HG02885 (cell line): ENCODE results near the gene DENR.
"Not testable (repeated sequence)": the region's sequence is repeated elsewhere in the genome, so short reads cannot be mapped to it uniquely, and the experiment has no call there.

Experiments used
- ATAC-seq: cut with Tn5 transposase; IDR thresholded peaks from one replicate; pipeline ENCODE4 v1.9.1; 2021; ENCODE audit warnings: mild to moderate bottlenecking; ENCODE audit not compliant: unreplicated experiment, poor library complexity

DENR gene

DNA sequence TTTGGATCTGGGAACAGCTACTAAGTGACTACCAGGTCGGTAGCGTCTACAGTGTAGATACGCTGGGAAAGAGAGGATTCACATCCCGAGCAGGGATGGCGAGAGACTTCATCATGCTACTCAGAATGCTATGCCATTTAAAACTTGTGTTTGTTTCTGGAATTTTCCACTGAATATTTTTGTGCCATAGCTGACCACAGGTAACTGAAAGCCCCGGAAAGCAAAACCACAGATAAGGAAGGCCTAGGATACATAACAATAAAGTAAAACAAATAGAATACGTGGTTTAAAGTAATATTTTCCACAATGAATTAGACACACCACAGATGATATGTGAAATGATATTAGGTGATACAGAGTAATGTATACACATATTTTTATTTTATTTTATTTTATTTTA, 14.1 kb upstream of the DENR start:
- ATAC-seq, result no peak

DNA sequence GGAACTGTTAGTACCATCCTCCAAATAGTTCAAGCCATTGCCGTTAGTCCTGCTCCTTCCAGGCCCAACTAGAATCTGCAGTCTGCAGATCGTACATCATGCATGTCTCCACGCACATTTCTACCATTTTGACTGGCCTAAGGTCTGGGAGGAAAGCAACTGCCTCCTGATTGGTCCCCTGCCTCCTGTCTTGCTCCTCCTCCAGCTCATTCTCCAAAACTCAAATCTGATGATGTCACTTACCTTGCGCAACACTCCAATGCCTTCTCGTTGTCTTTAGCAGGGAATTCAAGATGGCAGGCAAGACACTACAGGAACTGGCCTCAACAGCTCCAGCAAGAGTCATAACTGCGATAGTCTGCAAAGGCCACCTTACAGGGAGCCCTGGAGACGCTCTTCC, 12.3 kb upstream of the DENR start:
- no peak for ATAC-seq

DNA sequence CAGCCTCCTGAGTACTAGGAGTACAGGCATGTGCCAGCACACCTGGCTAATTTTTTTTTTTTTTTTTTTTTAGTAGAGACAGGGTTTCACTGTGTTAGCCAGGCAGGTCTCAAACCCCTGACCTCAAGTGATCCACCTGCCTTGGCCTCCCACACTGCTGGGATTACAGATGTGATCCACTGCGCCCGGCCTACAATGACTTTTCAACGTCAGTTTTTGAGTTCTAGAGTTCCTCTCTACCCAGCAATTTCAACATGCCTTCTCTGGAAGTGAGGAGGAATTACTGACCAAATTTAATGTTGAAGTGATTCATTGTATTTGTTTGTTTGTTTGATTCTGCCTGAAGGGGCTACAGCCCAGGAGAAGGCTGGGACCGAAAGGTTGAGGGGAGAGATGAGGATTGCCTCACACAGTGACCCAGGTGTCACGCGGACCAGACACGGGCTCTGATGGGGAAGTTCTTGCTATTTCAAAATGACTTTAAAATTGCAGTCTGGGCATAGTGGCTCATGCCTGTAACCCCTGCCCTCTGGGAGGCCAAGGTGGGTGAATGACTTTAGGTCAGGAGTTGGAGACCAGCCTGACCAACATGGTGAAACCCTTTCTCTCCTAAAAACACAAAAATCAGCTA, 8.6 kb upstream of the DENR start:
- no peak for ATAC-seq

DNA sequence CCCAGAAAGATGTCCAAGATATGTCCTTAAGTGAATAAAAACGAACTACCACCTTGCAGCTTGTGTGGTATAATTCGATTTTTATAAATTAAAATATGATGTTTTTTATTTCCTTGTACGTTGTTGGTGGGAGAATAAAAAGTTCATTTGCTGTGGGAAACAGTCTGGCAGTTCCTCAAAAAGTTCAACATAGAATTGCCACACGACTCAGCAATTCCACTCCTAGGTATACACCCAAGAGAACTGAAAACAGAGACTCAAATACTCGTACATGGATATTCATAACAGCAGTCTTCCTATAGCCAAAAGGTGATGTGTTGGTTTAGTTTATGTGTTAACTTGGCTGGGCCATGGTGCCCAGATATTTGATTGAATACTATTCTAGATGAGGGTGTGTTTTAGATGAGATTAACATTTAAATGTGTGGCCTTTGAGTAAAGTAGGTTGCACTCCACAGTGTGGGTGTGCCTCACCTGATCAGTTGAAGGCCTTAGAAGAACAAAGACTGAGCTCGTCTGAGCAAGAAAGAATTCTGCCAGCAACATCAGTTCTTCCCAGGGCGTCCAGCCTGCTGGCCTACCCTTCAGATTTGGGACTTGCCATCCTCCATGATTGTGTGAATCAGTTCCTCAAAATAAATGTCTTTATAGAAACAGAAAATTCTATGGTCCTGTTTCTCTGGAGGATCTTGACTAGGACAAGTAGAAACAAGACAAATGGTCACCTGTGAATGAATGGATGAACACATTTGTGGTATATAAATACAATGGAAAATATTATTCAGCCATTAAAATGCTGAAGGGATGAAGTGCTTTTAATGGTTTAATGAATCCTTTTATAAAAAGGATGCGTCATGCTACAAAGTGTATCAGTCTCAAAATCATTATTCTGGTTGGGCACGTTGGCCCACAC, 5.1 kb upstream of the DENR start:
- no peak for ATAC-seq

DNA sequence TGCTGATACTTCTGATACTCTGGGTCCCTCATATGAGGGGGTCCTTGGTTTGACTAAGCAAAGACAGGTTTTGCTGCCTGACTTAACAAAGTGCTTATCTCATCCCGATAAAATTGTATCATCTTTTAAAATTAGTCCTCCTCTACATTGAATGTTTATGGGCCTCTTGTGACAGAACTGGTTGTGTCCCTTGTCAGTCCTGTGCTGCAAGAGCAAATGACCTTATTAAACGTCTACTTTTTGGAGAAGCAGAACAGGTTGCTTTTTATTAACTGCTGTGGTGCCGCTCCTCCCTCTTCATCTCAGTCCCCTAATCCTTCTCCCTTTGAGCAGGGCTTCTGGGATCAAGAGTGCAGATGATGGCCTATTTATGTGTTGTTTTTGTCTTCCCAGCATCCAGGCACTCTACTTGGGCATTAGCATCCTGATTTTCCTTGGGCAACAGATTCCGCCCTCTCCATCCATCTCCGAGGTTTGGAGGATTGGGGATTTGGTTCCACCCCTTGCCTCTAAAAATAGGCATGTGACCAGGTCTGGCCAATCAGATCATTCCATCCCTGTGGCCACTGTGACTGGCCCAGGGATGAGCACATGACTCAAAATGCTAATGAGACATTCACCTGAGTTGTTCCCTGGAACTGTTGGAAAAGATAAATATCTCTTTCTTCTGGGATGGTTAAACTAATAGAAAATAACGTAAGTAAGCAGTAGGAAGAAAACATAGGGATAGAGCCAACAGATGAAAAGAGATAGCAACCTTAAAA, 2.9 kb upstream of the DENR start:
- ATAC-seq, result no peak

DNA sequence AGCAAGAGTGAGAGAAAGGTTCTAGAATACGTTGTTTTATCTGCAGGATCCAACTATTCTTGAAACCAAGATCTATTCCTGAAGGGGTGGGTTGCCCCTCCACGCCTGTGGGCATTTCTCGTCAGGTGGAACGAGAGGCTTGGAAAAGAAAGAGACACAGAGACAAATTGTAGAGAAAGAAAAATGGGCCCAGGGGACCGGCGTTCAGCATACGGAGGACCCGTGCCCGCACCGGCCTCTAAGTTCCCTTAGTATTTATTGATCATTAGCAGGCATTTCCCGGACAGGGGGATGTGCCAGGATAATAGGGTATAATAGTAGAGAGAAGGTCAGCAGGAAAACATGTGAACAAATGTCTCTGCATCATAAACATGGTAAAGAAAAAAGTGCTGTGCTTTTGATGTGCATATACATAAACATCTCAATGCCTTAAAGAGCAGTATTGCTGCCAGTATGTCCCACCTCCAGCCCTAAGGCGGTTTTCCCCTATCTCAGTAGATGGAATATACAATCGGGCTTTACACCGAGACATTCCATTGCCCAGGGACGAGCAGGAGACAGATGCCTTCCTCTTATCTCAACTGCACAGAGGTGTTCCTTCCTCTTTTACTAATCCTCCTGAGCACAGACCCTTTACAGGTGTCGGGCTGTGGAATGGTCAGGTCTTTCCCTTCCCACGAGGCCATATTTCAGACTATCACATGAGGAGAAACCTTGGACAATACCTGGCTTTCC, 1.7 kb upstream of the DENR start:
- ATAC-seq, result not testable (repeated sequence)

DNA sequence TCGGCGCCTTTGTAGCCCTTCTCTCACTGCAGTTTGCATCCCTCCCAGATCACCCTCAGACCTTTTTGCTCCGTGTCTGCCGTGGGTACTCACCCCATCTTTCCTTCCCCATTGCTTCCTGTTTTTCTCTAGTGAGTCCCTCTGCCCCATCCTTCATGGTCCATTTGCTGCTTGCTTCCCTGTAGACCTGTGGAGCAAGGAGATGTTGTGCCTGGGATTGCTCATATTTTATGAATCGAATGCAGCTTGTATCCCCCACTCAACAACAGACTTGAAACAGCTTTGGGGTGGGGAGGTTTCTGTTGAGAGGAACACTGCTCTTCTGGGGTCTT, 661 bp downstream of the DENR start:
- ATAC-seq, result no peak

DNA sequence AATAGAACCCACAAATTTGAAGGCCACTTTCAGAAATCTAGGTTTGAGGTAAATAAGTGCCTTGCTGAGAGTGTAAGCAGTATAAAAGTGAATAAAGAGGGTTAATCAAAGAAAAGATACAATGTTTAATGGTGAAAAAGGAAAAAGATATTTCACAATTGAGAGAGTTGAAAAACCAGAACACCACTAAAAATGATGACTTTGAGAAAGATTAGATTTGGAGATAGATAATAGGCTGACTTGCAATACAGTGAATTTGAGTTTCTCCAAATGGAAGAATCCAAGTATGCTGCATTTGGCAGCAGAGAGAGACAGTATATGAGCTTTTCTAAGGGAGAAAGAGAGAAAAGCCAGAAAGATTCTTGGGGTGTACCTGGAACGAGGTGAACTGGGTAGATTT, 2.2 kb downstream of the DENR start:
- no peak for ATAC-seq

DNA sequence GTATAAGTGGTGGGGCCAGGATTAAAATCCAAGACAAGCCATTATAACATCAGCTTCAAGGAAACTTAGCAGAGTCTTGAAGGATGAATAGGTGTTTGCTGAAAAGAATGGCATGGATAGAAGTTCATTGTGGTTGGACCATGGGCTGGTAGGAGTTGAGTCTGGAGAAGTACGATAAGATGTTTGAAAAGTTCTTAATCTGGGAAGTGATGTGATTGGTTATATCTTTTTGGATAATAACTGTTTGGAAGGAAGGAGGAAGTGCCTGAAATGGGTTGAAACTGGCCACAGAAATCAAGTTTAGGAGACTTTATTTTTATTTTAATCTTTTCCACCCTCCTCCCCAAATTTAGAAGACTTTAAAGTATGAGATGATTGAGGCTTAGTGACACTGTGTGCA, 4.9 kb downstream of the DENR start:
- ATAC-seq, result no peak

DNA sequence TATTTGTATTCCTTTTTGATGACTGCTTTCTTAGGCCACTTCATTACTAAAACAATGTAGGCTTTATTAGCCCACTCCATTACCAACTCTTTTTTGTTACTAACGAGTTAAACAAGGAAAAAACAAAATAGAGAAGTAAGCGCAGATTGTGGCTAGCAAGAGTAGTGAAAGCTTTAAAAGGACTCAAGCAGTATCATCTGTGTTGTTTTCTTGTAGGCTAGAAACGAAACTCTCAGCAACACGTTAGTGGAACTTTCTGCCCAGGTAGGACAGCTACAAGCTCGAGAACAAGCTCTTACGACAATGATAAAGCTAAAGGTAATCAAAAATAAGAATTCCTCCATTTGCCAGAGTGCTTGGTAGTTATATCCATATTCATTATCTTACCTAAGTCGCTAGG, 32.9 kb downstream of the DENR start:
- ATAC-seq, result no peak

DNA sequence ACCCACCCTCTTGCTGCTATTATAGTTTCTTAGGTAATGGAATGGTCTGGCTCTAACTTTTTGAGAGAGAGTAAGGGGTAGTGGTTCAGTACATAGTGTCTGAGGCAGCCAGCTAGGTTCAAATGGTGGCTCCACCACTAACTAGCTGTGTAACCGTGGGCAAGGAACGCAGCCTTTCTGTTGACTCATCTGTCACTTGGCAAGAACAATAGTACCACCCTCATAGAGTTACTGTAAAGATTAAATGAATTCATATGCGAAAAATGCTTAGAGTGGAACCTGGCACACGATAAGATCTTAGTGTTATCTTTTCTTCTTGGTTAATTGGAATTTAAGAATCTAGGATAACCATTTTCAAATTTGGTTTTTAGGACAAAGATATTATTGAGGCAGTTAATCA, 35.8 kb downstream of the DENR start:
- no peak for ATAC-seq

DNA sequence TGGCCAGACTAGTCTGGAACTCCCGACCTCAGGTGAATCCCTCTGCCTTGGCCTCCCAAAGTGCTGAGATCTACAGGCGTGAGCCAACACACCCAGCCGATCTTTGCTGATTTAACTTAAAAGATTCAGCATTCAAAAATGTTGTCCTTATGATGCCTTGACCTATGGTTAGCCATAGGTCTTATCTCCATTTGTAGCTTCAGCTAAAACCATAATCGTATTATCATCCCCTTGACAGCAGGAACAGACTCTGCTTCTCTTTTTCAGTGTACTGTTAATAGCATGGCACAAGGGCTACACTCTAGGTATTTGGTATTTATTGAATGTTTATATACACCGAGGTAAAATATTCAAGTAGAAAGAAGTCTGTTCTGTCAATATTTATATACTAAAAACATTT, 37.0 kb downstream of the DENR start:
- ATAC-seq, result no peak

DNA sequence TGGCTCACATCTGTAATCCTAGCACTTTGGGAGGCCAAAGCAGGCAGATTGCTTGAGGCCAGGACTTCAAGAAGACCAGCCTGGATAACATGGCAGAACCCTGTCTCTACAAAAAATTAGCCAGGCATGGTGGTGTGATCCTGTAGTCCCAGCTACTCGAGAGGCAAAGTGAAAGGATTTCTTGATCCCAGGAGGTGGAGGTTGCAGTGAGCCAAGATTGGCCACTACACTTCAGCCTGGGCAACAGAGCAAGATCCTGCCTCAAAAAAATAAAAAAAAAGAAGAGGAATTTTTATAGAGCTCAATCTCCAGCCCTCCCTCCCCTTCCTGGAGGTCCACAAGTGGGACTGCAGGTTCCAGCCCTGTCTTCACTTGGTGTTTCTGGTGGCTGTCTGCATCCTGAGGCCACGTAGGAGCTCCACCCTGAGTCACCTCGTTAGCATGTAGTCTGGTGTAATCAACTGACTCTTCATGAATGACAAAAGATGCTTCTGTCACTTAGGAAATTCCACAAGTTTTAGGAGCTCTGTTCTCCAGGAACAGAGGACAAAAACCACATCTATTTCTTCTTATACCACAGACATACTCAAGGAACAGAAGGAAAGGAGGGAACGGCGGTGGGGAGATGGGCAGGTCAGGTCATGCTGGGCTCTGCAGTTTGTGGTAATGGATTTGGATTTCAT, 37.9 kb downstream of the DENR start:
- ATAC-seq, result no peak

DNA sequence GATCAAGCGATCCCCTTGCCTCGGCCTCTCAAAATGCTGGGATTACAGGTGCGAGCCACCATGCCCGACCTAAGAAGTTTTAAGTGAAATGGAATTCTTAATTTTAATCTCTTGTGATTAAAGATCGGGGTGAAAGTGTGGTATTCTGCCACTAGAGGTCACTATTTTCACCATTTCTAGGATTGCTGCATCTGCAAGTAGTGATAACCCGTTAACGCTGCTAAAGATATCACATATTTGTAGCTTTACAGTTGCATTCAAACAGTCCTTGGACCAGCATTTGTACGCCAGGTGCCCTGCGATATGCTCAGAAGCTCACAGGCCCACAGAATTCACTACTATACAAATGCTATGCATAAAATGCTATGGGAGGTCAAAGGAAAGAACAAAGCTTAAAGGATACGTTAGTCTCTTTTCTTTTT, 41.1 kb downstream of the DENR start:
- no peak for ATAC-seq

DNA sequence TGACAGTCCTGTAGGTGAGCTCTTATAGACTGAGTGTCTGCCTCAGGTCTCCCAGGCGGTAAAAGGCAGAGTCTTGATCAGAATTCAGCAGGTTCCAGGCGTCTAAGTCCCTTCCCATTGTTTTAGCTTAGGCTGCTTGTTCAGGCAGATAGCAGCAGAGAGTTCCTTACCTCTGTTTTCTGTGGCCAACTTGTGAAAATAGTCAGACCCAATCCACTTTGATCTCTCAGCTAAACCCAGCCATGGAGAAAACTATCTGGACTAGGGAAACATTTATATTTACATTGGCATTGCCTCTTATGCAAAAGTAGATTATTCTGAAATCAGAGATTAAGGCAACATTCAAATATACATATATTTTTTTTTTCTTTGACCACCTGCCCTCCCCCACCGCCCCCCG, 43.2 kb downstream of the DENR start:
- no peak for ATAC-seq

DNA sequence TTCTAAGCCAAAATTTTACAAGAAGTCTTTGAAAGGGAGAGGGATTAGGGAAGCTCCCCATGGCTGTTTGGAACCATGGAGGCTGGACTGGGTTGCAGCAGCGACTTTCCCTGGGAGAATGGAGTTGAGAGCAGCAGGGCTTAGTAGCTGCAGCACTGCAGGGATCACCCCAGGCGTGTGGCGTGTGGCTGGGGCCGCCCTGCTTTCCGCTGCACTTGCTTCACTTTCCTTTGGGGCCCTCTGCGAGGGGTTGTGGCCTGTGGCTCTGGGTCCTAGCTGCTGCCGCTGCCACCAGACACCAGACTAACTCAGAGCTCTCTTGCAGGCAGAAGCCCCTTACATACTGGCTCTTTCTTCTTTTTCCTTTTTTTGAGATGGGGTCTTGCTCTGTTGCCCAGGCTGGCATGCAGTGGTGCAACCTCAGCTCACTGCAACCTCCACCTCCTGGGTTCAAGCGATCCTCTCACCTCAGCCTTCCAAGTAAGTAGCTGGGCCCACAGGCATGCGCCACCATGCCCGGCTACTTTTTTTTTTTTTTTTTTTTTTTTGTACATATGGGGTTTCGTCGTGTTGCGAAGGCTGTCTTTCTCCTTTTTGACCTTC, 47.1 kb downstream of the DENR start:
- no peak for ATAC-seq

DNA sequence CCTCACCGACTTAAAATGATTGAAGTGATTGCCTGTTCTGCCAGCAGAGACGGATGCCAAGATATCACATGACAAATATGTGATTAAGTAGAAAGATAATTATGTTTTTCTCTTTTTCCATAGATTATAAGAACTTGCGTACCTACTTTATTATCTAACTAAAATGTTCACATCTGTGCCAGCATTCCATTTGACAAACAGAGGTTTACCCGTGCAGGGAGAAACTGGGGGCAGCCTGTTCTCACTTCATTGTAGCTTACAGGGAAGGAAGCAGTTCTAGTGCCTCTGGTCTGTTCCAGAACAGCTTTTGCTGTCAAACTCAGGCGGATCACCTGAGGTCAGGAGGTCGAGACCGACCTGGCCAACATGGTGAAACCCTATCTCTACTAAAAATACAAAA, 51.3 kb downstream of the DENR start:
- ATAC-seq, result no peak

DNA sequence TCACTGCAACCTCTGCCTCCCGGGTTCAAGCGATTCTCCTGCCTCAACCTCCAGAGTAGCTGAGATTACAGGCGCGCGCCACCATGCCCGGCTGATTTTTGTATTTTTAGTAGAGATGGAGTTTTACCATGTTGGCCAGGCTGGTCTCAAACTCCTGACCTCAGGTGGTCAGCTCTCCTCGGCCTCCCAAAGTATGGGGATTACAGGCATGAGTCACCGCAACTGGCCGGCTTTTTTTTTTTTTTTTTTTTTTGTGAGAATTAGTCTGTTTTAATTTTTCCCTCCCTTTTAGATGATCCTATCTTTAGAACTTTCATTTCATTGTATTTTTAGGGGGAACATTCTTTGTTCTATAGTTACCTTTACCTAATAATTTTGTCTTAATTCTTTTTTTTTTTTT, 52.3 kb downstream of the DENR start:
- not testable (repeated sequence) for ATAC-seq

DNA sequence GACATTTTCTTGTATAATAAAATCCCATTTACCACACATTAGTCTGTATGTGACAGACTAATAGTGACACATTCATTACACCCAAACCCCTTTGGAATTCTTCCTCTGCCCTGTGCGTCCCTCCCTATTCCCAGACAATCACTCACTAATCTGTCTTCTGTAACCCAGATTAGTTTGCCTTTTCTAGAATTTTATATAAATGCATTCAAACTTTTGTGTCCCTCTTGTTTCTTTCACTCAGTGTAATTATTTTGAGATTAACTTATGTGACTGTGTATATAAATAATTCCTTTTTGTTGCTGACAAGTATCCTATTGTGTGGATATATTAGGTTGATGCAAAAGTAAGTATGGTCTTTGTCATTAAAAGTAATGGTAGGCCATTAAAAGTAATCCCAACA, 55.0 kb downstream of the DENR start:
- no peak for ATAC-seq

DNA sequence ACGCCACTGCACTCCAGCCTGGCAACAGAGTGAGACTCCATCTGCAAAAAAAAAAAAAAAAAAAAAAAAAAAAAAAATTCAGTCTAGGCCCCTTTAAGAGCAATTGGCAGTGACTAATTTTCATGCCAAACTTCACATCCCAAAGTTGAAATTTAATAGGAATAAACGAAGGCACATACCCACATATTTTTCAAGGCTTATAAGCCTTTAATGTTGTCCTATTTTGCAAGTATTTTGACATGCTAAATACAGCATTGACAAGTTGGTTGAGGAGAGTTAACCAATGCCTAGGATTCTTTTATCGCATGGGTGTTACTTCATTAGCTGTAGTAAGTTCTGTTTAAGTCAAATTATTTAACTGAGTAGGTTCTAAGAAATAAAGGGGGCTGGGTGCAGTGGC, 59.2 kb downstream of the DENR start:
- no peak for ATAC-seq
